ENCODE data around the gene CHRNA4.

The CHRNA4 gene

GRCh38 chr20:63401384-63402110, 40.4 kb upstream of the CHRNA4 start:
- no peak overlapping the region for H3K27ac ChIP-seq
- no peak for TF ChIP-seq CTCF (conservative IDR thresholded peaks at IDR 0.05)

DNA sequence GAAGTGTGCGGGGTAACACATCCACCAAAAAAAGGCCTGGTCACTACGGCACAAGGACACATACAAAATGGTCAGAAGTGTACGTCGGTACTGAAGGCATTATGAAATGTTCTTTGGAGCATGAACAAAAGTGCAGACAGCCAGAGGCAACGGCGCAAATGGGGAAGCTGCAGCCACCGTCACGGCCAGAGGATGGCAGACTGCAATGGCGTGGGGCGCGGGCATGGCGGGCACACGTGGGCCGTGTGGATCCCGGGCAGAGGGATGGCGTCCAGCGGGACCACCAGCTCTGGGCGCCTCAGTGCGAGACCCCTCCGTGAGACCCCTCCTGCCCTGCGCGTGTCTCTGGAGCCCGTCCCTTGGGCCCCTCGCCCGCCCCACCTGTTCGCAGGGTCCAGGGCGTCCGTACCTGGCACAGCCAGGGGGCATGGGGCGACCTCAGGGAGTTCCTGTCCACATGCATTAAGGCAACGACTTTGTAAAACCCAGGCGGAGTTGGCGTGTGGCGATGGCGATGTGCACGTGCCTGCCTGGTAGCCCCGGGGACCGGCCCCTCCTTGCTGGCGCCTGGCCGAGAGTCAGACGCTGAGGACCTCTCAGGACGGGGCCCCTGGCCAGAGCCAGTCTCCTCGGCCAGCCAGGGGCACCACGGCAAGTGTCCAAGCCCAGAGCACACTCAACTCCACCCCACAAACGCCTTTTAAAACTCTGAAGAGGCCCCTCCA, 39.5 kb upstream of the CHRNA4 start:
- H3K27ac ChIP-seq, result no peak overlapping the region
- no peak for TF ChIP-seq CTCF (conservative IDR thresholded peaks at IDR 0.05)

- no peak for TF ChIP-seq CTCF (conservative IDR thresholded peaks at IDR 0.05)
- H3K27ac ChIP-seq, result no peak overlapping the region
Measured at GRCh38 chr20:63399596-63400375, 38.6 kb upstream of the CHRNA4 start.

DNA sequence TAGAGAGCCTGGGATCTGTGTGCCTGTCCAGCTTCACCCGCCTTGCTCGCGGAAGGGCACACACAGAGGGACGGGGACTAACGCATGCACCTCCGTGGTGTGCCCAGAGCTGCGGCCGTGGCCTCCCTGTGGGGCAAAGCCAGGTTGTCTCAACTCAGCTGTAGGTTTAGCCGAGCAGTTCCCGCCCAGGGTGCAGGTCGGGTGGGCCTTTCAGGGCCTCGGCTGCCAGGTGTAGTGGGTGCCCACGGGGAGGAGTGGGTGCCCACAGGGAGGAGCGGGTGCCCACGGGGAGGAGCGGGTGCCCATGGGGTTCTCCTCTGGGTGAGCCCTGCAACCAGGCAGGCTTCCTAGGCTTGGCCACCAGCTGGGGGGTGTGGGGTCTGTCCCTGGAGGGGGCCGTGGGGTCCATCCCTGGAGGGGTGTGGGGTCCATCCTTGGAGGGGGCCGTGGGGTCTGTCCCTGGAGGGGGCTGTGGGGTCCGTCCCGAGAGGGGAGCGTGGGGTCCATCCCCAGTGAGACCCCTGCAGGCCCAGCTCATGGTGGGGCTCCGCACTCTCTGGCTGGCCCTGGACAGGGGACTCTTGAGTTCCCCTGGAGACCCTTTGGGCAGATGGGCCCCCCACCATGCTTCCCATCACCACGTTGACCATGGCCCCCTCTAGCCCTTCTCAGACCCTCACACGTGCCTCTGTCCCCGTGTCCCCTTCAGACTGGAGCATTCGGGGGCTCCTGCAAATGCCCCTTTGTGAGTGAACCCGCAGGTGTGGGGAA, 37.8 kb upstream of the CHRNA4 start:
- H3K27ac ChIP-seq, result no peak overlapping the region
- no peak for TF ChIP-seq CTCF (conservative IDR thresholded peaks at IDR 0.05)

DNA sequence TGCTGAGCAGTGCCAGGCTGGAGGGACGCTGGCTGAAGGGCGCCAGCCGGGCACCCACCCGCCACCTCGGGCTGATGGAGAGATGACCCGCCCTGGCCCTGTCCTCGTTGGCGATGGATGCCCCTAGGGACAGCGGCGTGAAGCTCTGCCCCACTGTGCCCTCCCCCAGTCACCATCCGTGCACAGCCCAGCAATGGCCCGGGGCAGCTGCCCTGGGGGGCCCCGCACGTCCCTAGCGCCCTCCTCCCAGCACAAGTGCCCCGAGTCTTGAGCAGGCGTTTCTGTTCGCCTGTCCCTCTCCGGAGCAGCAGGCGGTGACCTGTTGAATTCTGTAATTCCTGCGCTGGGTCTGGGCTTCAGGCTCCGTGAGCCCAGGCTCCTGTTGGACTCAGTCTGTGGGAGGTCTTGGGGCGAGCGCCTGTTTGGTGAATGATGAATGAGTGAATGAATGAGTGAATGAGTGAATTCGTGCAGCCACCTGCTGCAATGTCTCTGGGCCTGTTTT, 36.8 kb upstream of the CHRNA4 start:
- no peak overlapping the region for H3K27ac ChIP-seq
- no peak for TF ChIP-seq CTCF (conservative IDR thresholded peaks at IDR 0.05)

GRCh38 chr20:63397155-63397843, 36.1 kb upstream of the CHRNA4 start:
- TF ChIP-seq CTCF (conservative IDR thresholded peaks at IDR 0.05), result no peak
- H3K27ac ChIP-seq, result no peak overlapping the region
